Right lobe of liver (tissue), 6 donors: ENCODE data around the gene LANCL2. TPM values are rescaled to one million over a fixed set of nuclear protein-coding genes. Genes with fewer than 3 reads are reported as not detected.
A peak's percentile ranks its signal among the peaks of the same experiment; 100 is the strongest.

Experiments used
- ATAC-seq, 4 donors: fragments of 200-7000 bp; cut with Tn5 transposase; one replicate each; pipeline ENCODE4 v1.9.1; 2020; ENCODE audit warnings: mild to moderate bottlenecking in 4 of 4, moderate library complexity in 4 of 4
- DNase-seq, 3 donors: peaks; one replicate each; pipeline ENCODE4 v3.0.0-alpha.2; 2020
- H3K27ac ChIP-seq, 3 donors: fragments of 200-600 bp; one replicate each; pipeline ENCODE4 v1.8.0; 2022
- H3K27me3 ChIP-seq, 2 donors: fragments of 200-600 bp; one replicate each; pipeline ENCODE4 v1.8.0; 2022
- H3K36me3 ChIP-seq, 4 donors: fragments of 200-600 bp; sonication (generic) in 1 of 4; one replicate each; pipeline versions ENCODE4 v1.5.1 to v1.8.0; 2017 to 2022; ENCODE audit warnings: control low read depth in 1 of 4
- H3K4me1 ChIP-seq, 4 donors: fragments of 200-600 bp; sonication (generic) in 1 of 4; one replicate each; pipeline versions ENCODE4 v1.5.1 to v1.8.0; 2017 to 2022; ENCODE audit warnings: control low read depth in 1 of 4
- H3K4me3 ChIP-seq, 3 donors: fragments of 200-600 bp; one replicate each; pipeline ENCODE4 v1.8.0; 2022
- H3K9me3 ChIP-seq, 4 donors: fragments of 200-600 bp; sonication (generic) in 1 of 4; one replicate each; pipeline versions ENCODE4 v1.5.1 to v1.8.0; 2017 to 2022; ENCODE audit warnings: control low read depth in 1 of 4
- POLR2A ChIP-seq: fragments of 450-650 bp; IDR thresholded peaks from one replicate; pipeline ENCODE4 v1.6.1; 2017; ENCODE audit warnings: antibody characterized with exemption, mild to moderate bottlenecking
- WGBS: methylation state at CpG from one replicate; pipeline ENCODE4 v1.1.6; 2018; ENCODE audit warnings: low coverage, low lambda C conversion rate; ENCODE audit not compliant: insufficient coverage; ENCODE audit errors: missing lambda C conversion rate; 5-methylcytosine and 5-hydroxymethylcytosine counted together
- intact Hi-C, 2 donors: fragments of 100-400 bp; cut with DNase I; formaldehyde crosslinking; loops; one replicate each; pipeline versions ENCODE4 v1.11.2 to v1.14.1; 2022
- total RNA-seq, 6 experiments: library from RNA; depleted of rRNA in 2 of 6; stranded (reverse); fragments of >200 nt in 2 of 6; fragmentation: NEBNext Ultra II Directional in 3 of 6; extraction: Animal tissue kit (Norgen Biotek cat#: 25700) in 3 of 6; gene quantifications; one replicate each; pipeline versions ENCODE4 v1.1.0 to v1.2.4, GENCODE V29; 2016 to 2023
- TF ChIP-seq, protein P1 (sequence below), 4 donors: fragments of 200-600 bp in 3 of 4; fragments of 450-650 bp in 1 of 4; IDR thresholded peaks; one replicate each; pipeline versions ENCODE4 v1.5.1 to v1.8.0; 2016 to 2022; ENCODE audit warnings: antibody characterized with exemption in 4 of 4, mild to moderate bottlenecking in 2 of 4
- donor health status: DM: no; HTN: yes; CAD: no.
- donor health status: DM: no; HTN: no; CAD: no.
- donor health status: DM: no; HTN: no; CAD: no.
- donor health status: DM: no; HTN: yes; CAD: no.
- donor health status: DM: no; HTN: yes; CAD: no.

Gene LANCL2
- total RNA-seq, 6 experiments from 2014 or later: 7.3 to 12.1 (median 8.3) TPM

DNA sequence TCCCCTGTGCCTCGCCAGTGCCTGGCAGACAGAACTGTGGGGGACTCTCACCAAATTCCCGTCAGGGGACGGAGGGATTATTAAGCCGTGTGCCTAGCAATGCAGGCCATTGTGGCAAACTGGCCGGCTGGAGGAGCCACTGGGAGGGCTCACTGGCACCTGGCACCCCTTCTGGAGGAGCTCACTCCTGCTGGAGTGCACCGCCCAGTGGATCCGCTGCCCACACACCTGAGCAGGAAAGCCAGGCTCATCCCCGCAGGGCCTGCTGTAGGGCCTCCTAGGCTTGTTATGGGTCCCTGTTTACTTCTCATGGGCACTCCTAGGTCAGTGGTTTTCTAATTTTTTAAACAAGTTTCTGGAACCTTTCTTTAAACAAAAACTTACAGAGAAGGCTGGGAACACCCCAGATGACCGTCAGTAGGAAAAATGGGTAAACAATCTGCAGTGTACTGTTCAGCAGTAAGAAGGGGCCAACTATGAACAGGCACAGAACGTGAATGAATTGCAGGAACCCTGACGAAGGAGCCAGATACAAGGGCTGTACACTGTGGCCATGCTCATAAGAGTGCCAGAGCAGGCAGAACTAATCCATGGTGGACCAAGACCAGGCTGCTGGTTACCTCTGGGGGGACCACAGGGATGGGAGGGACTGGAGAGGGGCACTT is 64.8 kb downstream of the LANCL2 start:
- ATAC-seq (no peak), DNase-seq (no peak)
- Histone ChIP-seq H3K27ac (no peak overlapping the region), H3K9me3 (no peaks in the 10 kb centered on the region), H3K36me3 (peaks cover 0 to 13% (median 4%) of the 10 kb centered on the region in 4 donors), H3K4me3 (no peak overlapping the region), H3K27me3 (no peaks in the 10 kb centered on the region), H3K4me1 (no peaks in the 10 kb centered on the region)
- intact Hi-C loops: no loop called here
- no peak for TF ChIP-seq POLR2A
- TF ChIP-seq, protein P1, sequence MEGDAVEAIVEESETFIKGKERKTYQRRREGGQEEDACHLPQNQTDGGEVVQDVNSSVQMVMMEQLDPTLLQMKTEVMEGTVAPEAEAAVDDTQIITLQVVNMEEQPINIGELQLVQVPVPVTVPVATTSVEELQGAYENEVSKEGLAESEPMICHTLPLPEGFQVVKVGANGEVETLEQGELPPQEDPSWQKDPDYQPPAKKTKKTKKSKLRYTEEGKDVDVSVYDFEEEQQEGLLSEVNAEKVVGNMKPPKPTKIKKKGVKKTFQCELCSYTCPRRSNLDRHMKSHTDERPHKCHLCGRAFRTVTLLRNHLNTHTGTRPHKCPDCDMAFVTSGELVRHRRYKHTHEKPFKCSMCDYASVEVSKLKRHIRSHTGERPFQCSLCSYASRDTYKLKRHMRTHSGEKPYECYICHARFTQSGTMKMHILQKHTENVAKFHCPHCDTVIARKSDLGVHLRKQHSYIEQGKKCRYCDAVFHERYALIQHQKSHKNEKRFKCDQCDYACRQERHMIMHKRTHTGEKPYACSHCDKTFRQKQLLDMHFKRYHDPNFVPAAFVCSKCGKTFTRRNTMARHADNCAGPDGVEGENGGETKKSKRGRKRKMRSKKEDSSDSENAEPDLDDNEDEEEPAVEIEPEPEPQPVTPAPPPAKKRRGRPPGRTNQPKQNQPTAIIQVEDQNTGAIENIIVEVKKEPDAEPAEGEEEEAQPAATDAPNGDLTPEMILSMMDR (IDR thresholded peaks at IDR 0.05): no peak
- WGBS: 80% methylated on average over 4 of the region's 11 CpGs

DNA sequence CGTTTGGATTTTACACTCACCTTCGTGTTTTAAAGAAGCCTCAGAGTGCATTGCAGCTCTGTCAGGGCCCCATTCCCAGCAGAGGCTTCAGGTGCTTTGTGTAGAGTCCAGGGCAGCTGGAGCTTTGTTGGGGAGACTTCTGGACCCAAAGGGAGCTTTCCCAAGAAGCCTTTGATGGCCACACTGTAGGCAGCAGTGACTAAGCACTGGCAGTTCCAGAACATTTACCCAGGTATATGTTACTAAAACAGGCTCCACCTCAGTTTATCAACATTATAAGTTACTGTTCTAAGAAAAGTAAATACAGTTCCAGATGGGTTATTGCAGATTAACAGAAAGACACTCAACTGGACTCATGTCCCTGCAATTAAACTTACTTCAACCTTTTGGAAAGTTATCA is 66.8 kb downstream of the LANCL2 start:
- ATAC-seq: peak in 2 of 4 donors; percentile 16 to 52
- intact Hi-C loops: no loop called here
- no peak overlapping the region for H3K27ac ChIP-seq
- no peaks in the 10 kb centered on the region for H3K36me3 ChIP-seq
- H3K9me3 ChIP-seq: no peaks in the 10 kb centered on the region
- H3K27me3 ChIP-seq: no peaks in the 10 kb centered on the region
- WGBS: no CpG with 5 or more reads among the region's 2 CpGs
- no peak overlapping the region for H3K4me3 ChIP-seq
- TF ChIP-seq POLR2A: no peak
- TF ChIP-seq, protein P1 (IDR thresholded peaks at IDR 0.05): no peak
- DNase-seq: no peak
- H3K4me1 ChIP-seq: no peaks in the 10 kb centered on the region

DNA sequence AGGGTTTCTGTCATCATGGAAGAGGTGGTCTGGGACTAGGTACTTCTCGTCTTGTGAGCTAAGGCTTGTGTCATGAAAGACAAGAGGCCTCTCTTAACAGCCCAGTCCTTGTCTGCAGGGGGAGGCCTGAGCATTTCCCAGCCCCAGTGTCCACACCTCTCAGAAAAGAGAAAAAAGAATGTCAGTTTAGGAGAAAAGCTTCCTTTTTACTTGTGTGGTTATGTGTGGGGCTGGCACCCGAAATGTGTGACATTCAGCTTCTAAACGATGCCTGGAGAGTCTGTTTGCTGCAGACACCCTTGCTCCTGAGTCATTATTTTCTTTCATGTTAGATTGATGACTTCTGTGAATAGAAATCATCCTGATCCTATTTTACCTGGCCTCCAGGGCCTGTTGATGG is 67.4 kb downstream of the LANCL2 start:
- H3K9me3 ChIP-seq: no peaks in the 10 kb centered on the region
- WGBS: 75% methylated on average over 2 of the region's 3 CpGs
- no peaks in the 10 kb centered on the region for H3K4me1 ChIP-seq
- no peak for TF ChIP-seq POLR2A
- TF ChIP-seq, protein P1 (IDR thresholded peaks at IDR 0.05): no peak
- no peaks in the 10 kb centered on the region for H3K36me3 ChIP-seq
- no peak for ATAC-seq
- intact Hi-C loops: no loop called here
- DNase-seq: no peak
- no peaks in the 10 kb centered on the region for H3K27me3 ChIP-seq
- no peak overlapping the region for H3K4me3 ChIP-seq
- no peak overlapping the region for H3K27ac ChIP-seq

DNA sequence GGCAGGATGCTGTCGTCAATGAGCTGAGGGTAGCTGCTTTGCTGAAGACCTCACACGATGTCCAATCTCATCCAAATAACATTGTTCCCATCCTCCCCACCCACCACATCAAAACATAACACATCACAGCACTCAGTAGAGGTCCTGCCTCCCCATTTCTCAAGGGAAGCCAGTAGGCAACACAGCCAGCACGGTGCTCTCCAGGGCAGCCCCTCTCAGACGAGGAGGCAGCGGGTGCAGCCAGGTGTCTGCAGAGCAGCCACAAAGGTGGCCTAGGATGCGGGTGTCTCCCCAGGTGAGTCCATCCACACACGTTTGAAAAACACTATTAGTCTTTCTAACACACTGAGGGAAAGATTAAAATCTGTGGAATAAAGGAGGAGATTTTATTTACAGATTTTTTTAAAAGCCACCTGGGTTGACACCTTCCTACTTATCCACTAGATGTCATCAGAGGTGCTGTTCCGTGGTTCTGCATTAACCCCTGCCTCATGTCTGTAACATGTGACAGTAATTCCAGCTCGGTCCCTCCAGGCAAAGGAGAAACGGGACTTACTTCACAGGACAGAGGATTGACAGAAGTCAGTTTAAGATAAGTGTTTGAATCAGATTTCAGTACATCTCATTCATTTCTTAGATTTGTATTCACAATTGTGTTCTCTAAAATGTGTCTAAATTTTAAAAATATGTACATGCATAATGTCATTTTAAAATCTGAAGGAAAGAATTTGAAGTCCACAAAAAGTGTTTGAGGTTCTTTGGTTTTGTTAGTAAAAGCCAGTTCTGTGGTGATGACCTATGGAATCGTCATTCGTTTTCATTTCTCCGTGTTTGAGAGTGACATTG is 68.0 kb downstream of the LANCL2 start:
- intact Hi-C loops: no loop called here
- WGBS: 38% methylated on average over 7 of the region's 13 CpGs
- TF ChIP-seq, protein P1 (IDR thresholded peaks at IDR 0.05): peak; percentile 34 to 51 (median 44)
- TF ChIP-seq POLR2A: no peak
- no peak overlapping the region for H3K4me3 ChIP-seq
- H3K27me3 ChIP-seq: no peaks in the 10 kb centered on the region
- no peaks in the 10 kb centered on the region for H3K4me1 ChIP-seq
- no peak overlapping the region for H3K27ac ChIP-seq
- H3K9me3 ChIP-seq: no peaks in the 10 kb centered on the region
- DNase-seq (no peak), ATAC-seq (peak; percentile 57 to 81 (median 66))
- no peaks in the 10 kb centered on the region for H3K36me3 ChIP-seq
